Activated naive CD8-positive, alpha-beta T cell treated with anti-CD3 and anti-CD28 coated beads, Interleukin-2, amount 50 U/mL, for 24 hours (primary cell): Measurements from ENCODE around the gene MCF2L.

ENCODE experiments used
- ATAC-seq: fragments of 150-1000 bp; cut with Tn5 transposase; one replicate; pipeline ENCODE4 v1.10.0; 2021
- DNase-seq: peaks from one replicate; pipeline ENCODE4 v3.0.0; 2021
- H3K27ac Mint-ChIP-seq: one replicate; pipeline ENCODE4 v1.8.0; 2021; ENCODE audit warnings: mild to moderate bottlenecking, mixed read lengths
- H3K27me3 Mint-ChIP-seq: one replicate; pipeline ENCODE4 v1.8.0; 2021; ENCODE audit warnings: mixed read lengths
- H3K36me3 Mint-ChIP-seq: one replicate; pipeline ENCODE4 v1.8.0; 2021; ENCODE audit warnings: low read depth, mixed read lengths
- H3K4me1 Mint-ChIP-seq: one replicate; pipeline ENCODE4 v1.8.0; 2021; ENCODE audit warnings: mixed read lengths
- H3K4me3 Mint-ChIP-seq: one replicate; pipeline ENCODE4 v1.8.0; 2021; ENCODE audit warnings: mild to moderate bottlenecking, moderate library complexity, mixed read lengths
- H3K9me3 Mint-ChIP-seq: one replicate; pipeline ENCODE4 v1.8.0; 2021; ENCODE audit warnings: mixed read lengths

MCF2L gene

DNA sequence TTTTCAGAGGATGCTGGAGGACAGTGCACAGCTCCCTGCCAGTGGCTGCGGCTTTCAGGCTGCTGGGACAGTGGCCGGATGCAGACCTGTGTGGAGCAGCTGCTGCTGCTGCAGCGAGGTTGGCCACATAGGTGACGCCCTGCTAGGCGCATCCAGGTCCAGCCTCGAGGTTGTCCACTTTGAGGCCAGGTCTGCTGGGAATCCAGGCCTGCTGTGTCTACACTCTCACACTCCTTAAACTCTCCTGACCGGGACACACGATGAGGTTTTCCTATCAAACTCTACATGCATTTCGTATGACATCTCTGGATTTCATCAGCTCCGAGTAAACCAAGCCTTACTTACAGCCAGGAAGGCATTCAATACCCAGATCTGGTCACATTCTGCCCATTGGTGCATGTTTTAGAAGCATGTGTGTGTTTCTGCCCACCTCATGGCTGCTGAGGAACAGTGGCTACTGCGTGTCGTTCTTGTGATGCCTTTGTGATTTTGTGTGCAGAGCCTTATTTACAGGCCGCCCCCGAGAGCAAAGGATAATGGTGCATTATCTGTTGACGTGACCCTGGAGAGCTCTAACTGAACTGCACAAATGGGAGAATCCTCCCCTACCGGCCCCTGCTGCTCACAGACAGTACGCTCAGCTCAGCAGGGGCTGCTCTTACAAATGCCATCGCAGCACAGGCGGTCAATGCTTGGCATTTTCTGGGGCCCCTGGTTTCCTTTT lies 12.3 kb upstream of the MCF2L start:
- H3K27me3 Mint-ChIP-seq: no peaks in the 10 kb centered on the region
- no peak overlapping the region for H3K27ac Mint-ChIP-seq

DNA sequence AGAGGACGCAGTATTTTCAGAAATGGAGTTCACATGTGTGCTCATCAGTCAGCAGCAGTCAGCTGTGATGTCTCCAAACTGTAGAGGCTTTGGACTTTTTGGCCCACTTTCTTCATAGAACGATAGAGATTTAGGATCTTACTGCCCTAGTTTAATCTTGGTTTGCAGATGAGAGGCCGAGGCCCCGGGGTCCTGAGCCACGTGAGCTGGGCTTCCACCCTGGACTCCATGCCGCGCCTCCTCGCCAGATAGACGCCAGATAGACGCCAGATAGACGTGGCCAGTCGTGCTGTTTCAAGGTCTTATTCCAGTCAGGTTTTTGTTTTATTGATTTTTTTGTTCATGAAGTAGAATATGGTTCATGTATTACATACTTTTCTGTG lies 11.7 kb upstream of the MCF2L start:
- Mint-ChIP-seq H3K9me3 (no peaks in the 10 kb centered on the region), H3K27ac (no peak overlapping the region), H3K4me3 (no peak overlapping the region), H3K27me3 (no peaks in the 10 kb centered on the region), H3K36me3 (no peaks in the 10 kb centered on the region), H3K4me1 (no peaks in the 10 kb centered on the region)
- ATAC-seq: no peak
- DNase-seq: no peak

More for the DNA sequence above, 12.3 kb upstream of the MCF2L start:
- Mint-ChIP-seq H3K4me1 (no peaks in the 10 kb centered on the region), H3K9me3 (no peaks in the 10 kb centered on the region), H3K4me3 (no peak overlapping the region), H3K36me3 (no peaks in the 10 kb centered on the region)
- DNase-seq: no peak
- no peak for ATAC-seq

DNA sequence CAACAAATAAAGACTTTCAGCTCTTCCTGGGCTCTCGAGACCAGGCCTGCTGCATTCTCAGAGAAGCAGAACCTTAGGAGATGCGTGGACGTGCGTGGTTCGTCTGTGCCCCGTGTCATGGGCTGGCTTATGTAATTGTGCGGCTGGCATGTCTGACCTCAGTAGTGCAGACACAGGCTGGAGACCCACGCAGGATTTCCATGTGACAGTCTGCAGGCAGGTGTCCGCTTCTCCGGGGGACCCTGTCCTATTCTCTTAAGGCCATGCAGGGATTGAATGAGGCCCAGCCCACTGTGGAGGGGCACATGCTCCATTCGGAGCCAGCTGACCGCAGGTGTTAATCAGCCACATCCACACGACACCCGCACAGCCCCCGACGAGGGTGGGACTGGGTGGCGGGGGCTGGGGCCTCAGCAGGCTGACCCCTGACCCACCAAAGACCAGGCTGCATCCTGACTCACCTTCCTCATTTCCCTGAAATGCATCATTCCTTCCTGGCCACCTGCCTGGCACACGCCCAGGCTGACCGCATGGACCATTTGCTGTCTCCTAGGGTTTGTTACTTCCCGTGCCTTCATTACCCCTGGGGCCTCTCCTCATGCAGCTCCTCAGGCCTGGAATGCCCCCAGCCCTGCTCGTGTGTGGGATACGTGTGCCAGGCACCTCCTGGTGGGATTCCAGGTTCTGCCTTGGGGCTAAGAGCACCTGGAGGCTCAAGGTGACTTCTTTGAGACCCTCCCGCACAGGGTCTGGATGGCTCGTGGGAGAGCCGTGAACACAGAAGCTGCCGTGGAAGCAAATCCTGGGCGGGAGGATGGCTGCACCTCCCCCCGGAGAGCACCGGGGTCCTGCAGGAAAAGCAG lies 10.7 kb upstream of the MCF2L start:
- no peaks in the 10 kb centered on the region for H3K27me3 Mint-ChIP-seq
- H3K27ac Mint-ChIP-seq: no peak overlapping the region
- H3K36me3 Mint-ChIP-seq: no peaks in the 10 kb centered on the region
- H3K4me1 Mint-ChIP-seq: no peaks in the 10 kb centered on the region
- no peak for ATAC-seq
- no peak overlapping the region for H3K4me3 Mint-ChIP-seq
- no peaks in the 10 kb centered on the region for H3K9me3 Mint-ChIP-seq
- DNase-seq: no peak

DNA sequence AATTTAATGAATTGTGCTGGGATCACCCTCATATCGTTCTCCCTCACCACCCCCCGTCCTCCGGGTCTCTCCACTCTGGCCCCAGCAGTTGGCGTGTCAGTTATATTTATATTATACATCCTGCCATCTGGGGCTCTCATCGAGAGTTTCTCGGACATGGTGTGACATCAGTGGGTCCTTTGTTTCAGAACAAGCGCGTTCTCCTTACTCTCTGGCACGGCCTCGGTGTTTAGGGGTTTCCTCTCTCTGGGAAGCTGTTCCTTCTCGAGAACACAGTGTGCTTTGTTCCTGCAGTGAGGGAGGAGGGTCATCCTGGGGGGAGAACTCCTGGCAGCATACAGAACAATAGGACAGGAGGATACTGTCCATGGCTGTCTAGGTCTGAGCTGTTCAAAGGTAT lies 9.8 kb upstream of the MCF2L start:
- Mint-ChIP-seq H3K9me3 (no peaks in the 10 kb centered on the region), H3K36me3 (no peaks in the 10 kb centered on the region), H3K4me1 (no peaks in the 10 kb centered on the region), H3K27ac (no peak overlapping the region), H3K27me3 (no peaks in the 10 kb centered on the region), H3K4me3 (no peak overlapping the region)
- ATAC-seq: no peak
- DNase-seq: no peak

DNA sequence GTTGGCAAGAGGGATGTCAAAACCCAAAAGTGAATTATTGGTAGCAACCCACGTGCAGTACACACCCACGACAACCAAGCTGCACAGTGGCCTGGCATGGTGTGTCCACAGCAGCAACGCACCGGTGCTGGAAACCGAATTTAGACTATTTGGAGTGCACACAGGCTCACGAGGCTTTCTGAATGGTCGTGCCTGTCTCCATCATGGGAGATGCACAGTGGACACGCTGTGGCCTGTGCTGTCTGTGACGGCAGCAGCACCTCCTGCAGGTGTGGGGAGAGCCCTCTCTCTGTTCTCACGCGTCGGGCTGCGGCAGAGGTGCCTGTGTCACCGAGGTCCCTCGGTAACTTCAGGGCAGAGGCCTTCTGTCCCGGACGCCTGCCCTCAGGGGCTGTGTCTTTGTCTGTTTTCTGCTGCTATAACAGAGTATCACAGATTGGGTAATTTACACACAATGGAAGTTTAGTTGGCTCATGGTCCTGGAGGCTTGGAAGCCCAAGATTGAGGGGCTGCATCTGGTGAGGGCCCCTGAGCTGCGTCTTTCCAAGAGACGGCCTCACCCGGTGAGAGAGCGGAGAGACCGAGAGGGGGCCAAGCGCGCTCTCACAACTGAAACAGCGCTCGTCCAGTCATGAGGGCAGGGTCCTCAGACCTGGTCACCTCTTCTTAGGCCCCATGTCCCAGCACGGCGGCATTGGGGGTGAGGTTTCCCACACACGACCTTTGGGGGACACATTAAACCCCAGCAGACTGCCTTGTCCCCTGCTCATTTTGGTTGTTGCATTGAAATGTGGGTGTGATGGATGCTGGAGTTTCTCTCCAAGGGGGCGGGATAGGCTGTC lies 9.1 kb upstream of the MCF2L start:
- ATAC-seq (no peak), DNase-seq (no peak)
- Mint-ChIP-seq H3K4me3 (no peak overlapping the region), H3K27ac (no peak overlapping the region), H3K4me1 (no peaks in the 10 kb centered on the region), H3K27me3 (no peaks in the 10 kb centered on the region), H3K9me3 (no peaks in the 10 kb centered on the region), H3K36me3 (no peaks in the 10 kb centered on the region)

DNA sequence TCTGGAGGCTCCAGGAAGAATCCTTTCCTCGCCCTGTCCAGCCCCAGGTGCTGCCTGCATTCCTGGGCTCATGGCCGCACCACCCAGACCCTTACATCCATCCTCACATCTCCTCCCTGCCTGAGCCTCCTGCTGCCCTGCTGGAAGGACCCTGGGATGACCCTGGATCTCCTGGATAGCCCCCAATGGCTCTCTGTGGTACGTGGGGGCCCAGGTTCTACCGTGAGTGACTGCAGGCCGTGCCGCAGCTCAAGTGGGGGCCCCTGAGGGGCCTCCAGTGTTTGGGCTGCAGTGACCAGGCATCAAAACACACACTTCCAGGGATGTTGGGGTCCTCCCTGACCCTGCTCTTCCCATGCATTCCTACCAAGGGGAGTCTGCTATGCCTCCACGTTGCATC lies 8.3 kb upstream of the MCF2L start:
- no peak overlapping the region for H3K4me3 Mint-ChIP-seq
- H3K9me3 Mint-ChIP-seq: no peaks in the 10 kb centered on the region
- no peak for DNase-seq
- no peak overlapping the region for H3K27ac Mint-ChIP-seq
- H3K36me3 Mint-ChIP-seq: no peaks in the 10 kb centered on the region
- H3K4me1 Mint-ChIP-seq: no peaks in the 10 kb centered on the region
- no peaks in the 10 kb centered on the region for H3K27me3 Mint-ChIP-seq
- no peak for ATAC-seq

DNA sequence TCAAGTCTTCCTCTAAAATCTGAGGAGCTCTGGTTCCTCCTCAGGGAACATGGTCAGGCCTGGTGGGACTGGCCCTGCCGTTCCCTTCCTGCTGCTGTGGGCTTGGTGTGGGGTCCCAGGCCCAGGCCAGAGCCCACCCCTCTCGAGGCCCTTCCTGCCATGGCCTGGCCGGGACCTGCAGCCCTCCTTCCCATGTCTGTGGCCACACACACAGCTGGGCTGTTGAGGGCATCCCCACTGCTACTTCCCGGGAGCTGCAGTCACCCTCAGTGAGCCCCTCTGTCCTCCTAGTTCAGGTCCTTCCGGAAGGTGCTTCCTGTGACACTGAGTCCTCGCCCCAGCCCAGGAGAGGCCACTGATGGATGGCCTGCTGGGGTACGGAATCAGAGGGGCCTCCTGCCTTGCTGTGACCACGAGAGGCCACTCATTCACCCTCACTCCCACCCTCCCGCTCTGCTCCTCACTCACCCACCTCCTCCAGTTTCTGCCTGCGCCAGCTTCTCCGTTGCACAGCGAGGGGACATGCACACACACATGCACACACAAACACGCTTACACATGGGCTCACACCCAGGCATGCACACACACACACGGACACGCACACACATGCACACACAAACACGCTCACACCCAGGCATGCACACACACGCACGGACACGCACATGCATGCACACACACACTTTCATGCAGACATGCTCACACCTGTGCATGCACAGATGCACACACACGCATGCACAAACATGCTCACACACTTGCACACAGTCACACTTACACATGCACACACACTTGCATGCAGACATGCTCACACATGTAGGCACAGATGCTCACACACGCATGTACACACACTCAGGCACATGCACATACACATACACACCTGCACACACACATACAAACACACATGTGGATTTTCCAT lies 7.3 kb upstream of the MCF2L start:
- Mint-ChIP-seq H3K27ac (no peak overlapping the region), H3K9me3 (no peaks in the 10 kb centered on the region), H3K27me3 (no peaks in the 10 kb centered on the region), H3K4me1 (no peaks in the 10 kb centered on the region), H3K4me3 (no peak overlapping the region), H3K36me3 (no peaks in the 10 kb centered on the region)
- DNase-seq (no peak), ATAC-seq (no peak)

DNA sequence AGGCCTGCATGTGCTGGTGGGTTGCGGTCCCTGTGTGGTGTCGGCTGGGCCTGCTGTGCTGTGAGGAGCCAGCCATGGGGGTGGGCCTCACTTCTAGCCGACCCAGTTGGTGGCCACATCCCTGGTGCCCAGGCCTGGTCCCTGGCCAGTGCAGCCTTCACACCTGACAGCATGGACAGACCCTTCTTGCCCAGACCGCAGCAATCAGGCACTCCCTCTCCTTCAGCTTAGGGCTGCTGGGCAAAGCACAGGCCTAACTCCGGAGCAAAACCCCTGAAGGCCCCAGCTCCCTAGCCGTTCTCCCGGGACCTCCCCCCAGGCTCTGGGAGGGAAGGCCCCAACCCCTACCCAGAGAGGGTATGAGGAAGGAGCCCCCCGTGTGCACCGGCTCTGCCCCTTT lies 6.6 kb upstream of the MCF2L start:
- Mint-ChIP-seq H3K36me3 (no peaks in the 10 kb centered on the region), H3K27me3 (no peaks in the 10 kb centered on the region), H3K4me3 (no peak overlapping the region), H3K27ac (no peak overlapping the region), H3K4me1 (no peaks in the 10 kb centered on the region), H3K9me3 (no peaks in the 10 kb centered on the region)
- ATAC-seq (no peak), DNase-seq (no peak)

DNA sequence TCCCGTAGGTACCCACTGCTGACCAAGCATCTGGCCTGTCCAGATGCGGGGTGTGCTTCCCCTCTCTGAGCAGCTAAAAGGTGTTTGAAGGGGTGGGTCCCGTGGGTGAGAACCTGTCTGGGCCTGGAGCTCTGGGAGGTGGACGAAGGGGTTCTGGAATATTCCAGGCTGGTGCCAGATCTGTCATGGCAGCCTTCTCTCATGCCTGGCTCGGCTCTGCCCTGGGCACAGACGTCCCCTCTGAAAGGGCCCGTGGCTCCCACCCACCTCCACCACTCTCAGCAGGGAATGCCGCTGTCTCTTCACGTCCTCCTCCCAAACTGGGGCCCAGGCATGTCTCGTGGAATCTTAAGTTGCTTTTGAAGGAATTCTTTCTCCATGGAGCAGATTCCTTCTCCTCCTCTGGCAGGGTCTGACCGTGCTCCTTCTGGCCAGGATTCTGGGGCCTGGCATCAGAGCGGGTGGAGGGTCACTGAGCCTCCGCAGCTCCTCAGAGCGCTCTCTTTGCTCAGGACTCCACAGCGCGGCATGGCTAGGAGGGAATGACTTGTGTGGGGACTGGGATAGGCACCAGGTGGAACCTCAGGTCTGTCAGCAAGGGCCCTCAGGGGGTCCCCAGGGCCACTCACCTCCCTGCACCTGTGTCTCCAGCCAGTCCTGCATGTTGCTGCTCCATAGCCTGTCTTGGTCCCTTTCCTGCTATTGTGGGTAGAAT lies 5.9 kb upstream of the MCF2L start:
- ATAC-seq (no peak), DNase-seq (no peak)
- Mint-ChIP-seq H3K27ac (no peak overlapping the region), H3K36me3 (no peaks in the 10 kb centered on the region), H3K4me3 (no peak overlapping the region), H3K9me3 (no peaks in the 10 kb centered on the region), H3K4me1 (peaks cover 3% of the 10 kb centered on the region), H3K27me3 (no peaks in the 10 kb centered on the region)

DNA sequence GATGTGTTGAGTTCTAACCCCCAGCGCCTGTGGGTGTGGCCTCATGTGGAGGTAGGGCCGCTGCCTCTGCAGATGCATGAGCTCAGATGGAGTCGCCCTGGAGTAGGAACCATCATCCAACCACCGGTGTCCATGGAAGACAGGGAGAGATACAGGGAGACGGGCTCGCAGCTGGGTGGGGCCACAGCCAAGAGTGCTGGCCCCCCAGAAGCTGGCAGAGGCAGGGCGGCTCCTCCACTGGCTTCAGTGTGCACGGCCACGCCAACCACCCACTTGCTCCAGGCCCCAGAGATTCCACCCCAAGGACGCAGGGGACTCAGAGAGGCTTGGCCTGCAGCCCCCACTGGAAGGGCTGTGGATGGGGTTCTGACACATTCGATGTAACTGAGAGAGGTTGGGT lies 5.4 kb upstream of the MCF2L start:
- DNase-seq (no peak), ATAC-seq (no peak)
- H3K4me3 Mint-ChIP-seq: no peak overlapping the region
- H3K9me3 Mint-ChIP-seq: no peaks in the 10 kb centered on the region
- no peaks in the 10 kb centered on the region for H3K36me3 Mint-ChIP-seq
- no peak overlapping the region for H3K27ac Mint-ChIP-seq
- no peaks in the 10 kb centered on the region for H3K27me3 Mint-ChIP-seq
- peaks cover 5% of the 10 kb centered on the region for H3K4me1 Mint-ChIP-seq

DNA sequence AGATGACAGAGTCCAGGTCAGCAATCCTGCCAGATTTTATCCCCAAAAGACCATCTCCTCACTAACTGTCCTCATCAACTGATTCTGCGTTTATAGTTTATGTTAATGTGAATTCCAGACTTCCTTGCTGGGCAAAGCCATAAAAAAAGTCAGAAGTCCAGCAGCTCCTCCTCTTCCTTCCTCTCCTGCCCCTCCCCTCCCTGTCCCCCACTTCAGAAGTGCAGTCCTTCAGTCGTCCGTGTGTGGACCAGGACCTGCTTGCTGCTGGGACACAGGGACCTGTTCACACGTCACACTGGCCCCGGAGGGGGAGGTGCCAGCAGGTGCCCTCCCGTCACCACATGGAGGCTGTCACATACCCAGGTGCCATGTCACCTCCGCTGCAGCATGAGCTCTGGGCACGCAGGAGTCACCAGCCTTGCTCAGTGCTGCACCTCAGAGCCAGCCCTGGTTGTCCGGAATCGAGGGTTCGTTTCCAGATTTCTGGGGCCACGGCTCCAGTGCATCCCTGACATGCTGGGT lies 4.0 kb upstream of the MCF2L start:
- no peak overlapping the region for H3K27ac Mint-ChIP-seq
- DNase-seq (no peak), ATAC-seq (no peak)
- H3K9me3 Mint-ChIP-seq: no peaks in the 10 kb centered on the region
- H3K36me3 Mint-ChIP-seq: peaks cover 1% of the 10 kb centered on the region
- H3K4me1 Mint-ChIP-seq: peaks cover 14% of the 10 kb centered on the region
- H3K4me3 Mint-ChIP-seq: no peak overlapping the region
- peaks cover 5% of the 10 kb centered on the region for H3K27me3 Mint-ChIP-seq

DNA sequence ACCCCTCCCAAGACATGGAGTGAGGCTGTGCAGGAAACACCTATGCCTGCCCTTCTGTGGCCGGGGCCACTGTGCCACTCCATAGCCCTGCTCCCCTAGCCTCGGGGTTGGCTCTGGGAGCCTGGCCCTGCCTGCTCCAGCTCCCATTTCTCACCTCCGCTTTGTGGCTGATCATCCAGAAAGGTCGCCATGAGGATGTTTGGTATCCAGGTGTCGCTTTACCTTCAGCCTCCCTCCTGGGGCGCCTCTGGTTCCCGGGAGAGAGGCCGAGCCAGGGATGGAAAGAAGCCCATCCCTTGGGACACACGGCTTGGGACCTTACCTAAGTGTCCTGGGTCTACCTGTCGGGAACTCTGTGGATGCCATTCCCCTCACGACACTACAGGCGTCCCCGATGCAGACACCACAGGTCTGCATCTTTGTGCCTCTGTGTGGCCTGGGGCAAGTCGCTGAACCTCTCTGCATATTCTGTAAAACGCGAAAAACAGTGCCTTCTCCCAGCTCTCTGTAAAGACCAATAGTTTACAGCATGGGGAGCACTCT lies 3.4 kb upstream of the MCF2L start:
- H3K27me3 Mint-ChIP-seq: peaks cover 5% of the 10 kb centered on the region

DNA sequence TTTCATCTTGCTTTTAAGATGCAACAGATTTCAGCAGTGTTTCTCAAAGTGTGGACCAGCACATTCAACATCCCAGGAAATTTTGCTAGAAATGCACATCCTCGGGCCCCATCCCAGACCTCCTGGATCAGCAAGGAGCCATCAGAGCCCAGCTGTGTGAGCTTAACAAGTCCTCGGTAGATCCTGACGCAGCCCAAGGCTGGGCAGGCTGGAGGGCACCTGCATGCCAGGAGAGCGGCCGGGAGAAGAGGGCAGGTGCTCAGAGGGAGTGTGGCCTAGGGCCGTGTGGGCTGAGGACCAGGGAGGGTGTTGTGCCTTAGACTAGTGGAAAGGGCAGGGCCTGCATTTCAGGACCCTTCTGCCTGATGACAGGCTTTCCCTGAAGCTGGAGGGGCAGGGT lies 2.2 kb upstream of the MCF2L start:
- ATAC-seq (no peak), DNase-seq (no peak)
- Mint-ChIP-seq H3K27ac (no peak overlapping the region), H3K27me3 (peaks cover 5% of the 10 kb centered on the region), H3K4me1 (peaks cover 18% of the 10 kb centered on the region), H3K4me3 (no peak overlapping the region), H3K36me3 (peaks cover 1% of the 10 kb centered on the region), H3K9me3 (no peaks in the 10 kb centered on the region)

More for the DNA sequence above, 3.4 kb upstream of the MCF2L start:
- H3K36me3 Mint-ChIP-seq: peaks cover 1% of the 10 kb centered on the region
- H3K4me3 Mint-ChIP-seq: no peak overlapping the region
- H3K4me1 Mint-ChIP-seq: peaks cover 18% of the 10 kb centered on the region
- ATAC-seq (no peak), DNase-seq (no peak)
- no peak overlapping the region for H3K27ac Mint-ChIP-seq
- H3K9me3 Mint-ChIP-seq: no peaks in the 10 kb centered on the region
